GM23338 (cell line): ENCODE measurements around the gene NIF3L1. TPM values are rescaled to one million over a fixed set of nuclear protein-coding genes. Genes with fewer than 3 reads are reported as not detected.

Source experiments
- ATAC-seq: fragments of 200-7000 bp; cut with Tn5 transposase; 3 replicates; pipeline ENCODE4 v1.9.1; 2020
- DNase-seq: peaks from one replicate; pipeline ENCODE4 v3.0.0-alpha.2; 2015; ENCODE audit warnings: low spot score
- H2AFZ ChIP-seq: fragments of 200-600 bp; sonication (generic); 2 replicates; pipeline ENCODE4 v1.8.0; 2016; ENCODE audit warnings: antibody characterized with exemption, mild to moderate bottlenecking, moderate library complexity
- H3F3A ChIP-seq: fragments of 200-600 bp; sonication (generic); replicated peaks from 2 replicates; pipeline ENCODE4 v1.8.0; 2017; ENCODE audit warnings: antibody characterized with exemption, mixed run types, low read depth
- H3K27ac ChIP-seq: fragments of 200-600 bp; sonication (generic); 2 replicates; pipeline ENCODE4 v1.6.1; 2016; ENCODE audit warnings: low read depth
- H3K27me3 ChIP-seq: fragments of 200-600 bp; sonication (generic); 2 replicates; pipeline ENCODE4 v1.8.0; 2016; ENCODE audit warnings: mild to moderate bottlenecking, mixed run types, moderate library complexity; ENCODE audit not compliant: insufficient read depth
- H3K36me3 ChIP-seq: fragments of 200-600 bp; sonication (generic); 2 replicates; pipeline ENCODE4 v1.8.0; 2016; ENCODE audit warnings: mild to moderate bottlenecking; ENCODE audit not compliant: insufficient read depth
- H3K4me1 ChIP-seq: fragments of 200-600 bp; sonication (generic); 2 replicates; pipeline ENCODE4 v1.8.0; 2016; ENCODE audit warnings: mild to moderate bottlenecking, moderate library complexity; ENCODE audit not compliant: insufficient read depth
- H3K4me2 ChIP-seq: fragments of 200-600 bp; sonication (generic); 2 replicates; pipeline ENCODE4 v1.7.1; 2017; ENCODE audit warnings: mixed run types
- H3K4me3 ChIP-seq: fragments of 200-600 bp; sonication (generic); 2 replicates; pipeline ENCODE4 v1.6.1; 2016; ENCODE audit warnings: mixed run types
- H3K79me2 ChIP-seq: fragments of 200-600 bp; sonication (generic); replicated peaks from 2 replicates; pipeline ENCODE4 v1.8.0; 2017; ENCODE audit warnings: mild to moderate bottlenecking; ENCODE audit not compliant: insufficient read depth
- H3K9me2 ChIP-seq: fragments of 200-600 bp; sonication (generic); 2 replicates; pipeline ENCODE4 v1.8.0; 2017; ENCODE audit not compliant: insufficient read depth
- H4K20me1 ChIP-seq: fragments of 200-600 bp; sonication (generic); replicated peaks from 2 replicates; pipeline ENCODE4 v1.8.0; 2017; ENCODE audit warnings: mild to moderate bottlenecking; ENCODE audit not compliant: insufficient read depth
- H3K27ac Mint-ChIP-seq: 2 replicates; pipeline ENCODE4 v1.8.0; 2020; ENCODE audit warnings: inconsistent platforms, mild to moderate bottlenecking, moderate library complexity, mixed read lengths
- H3K27me3 Mint-ChIP-seq: 3 replicates; pipeline ENCODE4 v1.8.0; 2022; ENCODE audit warnings: low read depth, mild to moderate bottlenecking, moderate library complexity, mixed read lengths, inconsistent platforms; ENCODE audit not compliant: insufficient read depth, poor library complexity
- H3K36me3 Mint-ChIP-seq: 3 replicates; pipeline ENCODE4 v1.8.0; 2021; ENCODE audit warnings: low read depth, mild to moderate bottlenecking, inconsistent platforms, moderate library complexity, mixed read lengths
- H3K4me1 Mint-ChIP-seq: 3 replicates; pipeline ENCODE4 v1.8.0; 2020; ENCODE audit warnings: mild to moderate bottlenecking, inconsistent platforms, mixed read lengths
- H3K4me3 Mint-ChIP-seq: 3 replicates; pipeline ENCODE4 v1.8.0; 2021; ENCODE audit warnings: moderate library complexity, mild to moderate bottlenecking, inconsistent platforms, mixed read lengths
- H3K9me3 Mint-ChIP-seq: 3 replicates; pipeline ENCODE4 v1.8.0; 2020; ENCODE audit warnings: moderate library complexity, mild to moderate bottlenecking, inconsistent platforms, mixed read lengths
- CREB1 ChIP-seq: fragments of 250-450 bp; sonication (Bioruptor Pico); IDR thresholded peaks from 2 replicates; pipeline ENCODE4 v1.5.0; 2020; ENCODE audit warnings: low read depth, mild to moderate bottlenecking, moderate library complexity
- ETS1 ChIP-seq: IDR thresholded peaks from 2 replicates; pipeline ENCODE4 v1.6.1; 2016; ENCODE audit warnings: antibody characterized with exemption
- EZH2phosphoT487 ChIP-seq: fragments of 200-600 bp; sonication (generic); IDR thresholded peaks from one replicate; pipeline ENCODE4 v1.8.1; 2018; ENCODE audit warnings: antibody characterized with exemption; ENCODE audit not compliant: unreplicated experiment
- JUNB ChIP-seq: IDR thresholded peaks from one replicate; pipeline ENCODE4 v1.6.1; 2016; ENCODE audit warnings: antibody characterized with exemption; ENCODE audit not compliant: unreplicated experiment
- NANOG ChIP-seq: IDR thresholded peaks from 2 replicates; pipeline ENCODE4 v1.6.1; 2016; ENCODE audit warnings: antibody characterized with exemption, borderline replicate concordance
- POLR2AphosphoS5 ChIP-seq: IDR thresholded peaks from 2 replicates; pipeline ENCODE4 v1.6.1; 2016; ENCODE audit warnings: antibody characterized with exemption, low read depth
- STAT1 ChIP-seq: IDR thresholded peaks from one replicate; pipeline ENCODE4 v1.6.1; 2016; ENCODE audit warnings: antibody characterized with exemption; ENCODE audit not compliant: unreplicated experiment
- ZNF331 ChIP-seq: fragments of 250-450 bp; sonication (Bioruptor Pico); IDR thresholded peaks from 2 replicates; pipeline ENCODE4 v1.5.0; 2020; ENCODE audit warnings: low read depth, mild to moderate bottlenecking, moderate library complexity
- ZNF462 ChIP-seq: fragments of 250-450 bp; sonication (Bioruptor Pico); IDR thresholded peaks from 2 replicates; pipeline ENCODE4 v1.5.0; 2020; ENCODE audit warnings: mild to moderate bottlenecking, moderate library complexity
- polyA plus RNA-seq: library from polyadenylated mRNA; unstranded; fragments of >200 nt; fragmentation: Nextera tagmentation; extraction: Ambion mirVana; gene quantifications from 2 replicates; pipeline ENCODE4 v1.2.1, GENCODE V29; 2016
- total RNA-seq: library from RNA; depleted of rRNA; stranded (reverse); fragments of >200 nt; shearing (Covaris generic); gene quantifications from 2 replicates; pipeline ENCODE4 v1.2.3, GENCODE V29; 2014
- TF ChIP-seq, protein P1 (sequence below), 2 experiments: fragments of 200-600 bp in 1 of 2; sonication (generic) in 1 of 2; conservative IDR thresholded peaks; 2 replicates each; pipeline versions ENCODE4 v1.5.1 to v1.6.1; 2016 to 2017; ENCODE audit warnings: antibody characterized with exemption in 2 of 2, low read depth in 2 of 2, mild to moderate bottlenecking in 2 of 2, moderate library complexity in 1 of 2
- TF ChIP-seq, protein P2 (sequence below): IDR thresholded peaks from one replicate; pipeline ENCODE4 v1.6.1; 2018; ENCODE audit warnings: antibody characterized with exemption; ENCODE audit not compliant: unreplicated experiment

NIF3L1 gene
- total and polyA plus RNA-seq, 2 experiments from 2014 or later = 62.8 to 63.9 TPM

- Histone ChIP-seq H3K4me1 (no peaks in the 10 kb centered on the region), H4K20me1 (no peaks in the 10 kb centered on the region), H3F3A (0 out of 2 replicates have a peak, but pooled peaks cover 3% of the 10 kb centered on the region), H3K4me2 (no peak overlapping the region), H3K9me2 (no peaks in the 10 kb centered on the region), H3K79me2 (no peaks in the 10 kb centered on the region), H2AFZ (no peak overlapping the region), H3K4me3 (no peak overlapping the region), H3K27me3 (no peaks in the 10 kb centered on the region), H3K36me3 (peaks cover 71% of the 10 kb centered on the region), H3K27ac (no peak overlapping the region)
- TF ChIP-seq, protein P1, sequence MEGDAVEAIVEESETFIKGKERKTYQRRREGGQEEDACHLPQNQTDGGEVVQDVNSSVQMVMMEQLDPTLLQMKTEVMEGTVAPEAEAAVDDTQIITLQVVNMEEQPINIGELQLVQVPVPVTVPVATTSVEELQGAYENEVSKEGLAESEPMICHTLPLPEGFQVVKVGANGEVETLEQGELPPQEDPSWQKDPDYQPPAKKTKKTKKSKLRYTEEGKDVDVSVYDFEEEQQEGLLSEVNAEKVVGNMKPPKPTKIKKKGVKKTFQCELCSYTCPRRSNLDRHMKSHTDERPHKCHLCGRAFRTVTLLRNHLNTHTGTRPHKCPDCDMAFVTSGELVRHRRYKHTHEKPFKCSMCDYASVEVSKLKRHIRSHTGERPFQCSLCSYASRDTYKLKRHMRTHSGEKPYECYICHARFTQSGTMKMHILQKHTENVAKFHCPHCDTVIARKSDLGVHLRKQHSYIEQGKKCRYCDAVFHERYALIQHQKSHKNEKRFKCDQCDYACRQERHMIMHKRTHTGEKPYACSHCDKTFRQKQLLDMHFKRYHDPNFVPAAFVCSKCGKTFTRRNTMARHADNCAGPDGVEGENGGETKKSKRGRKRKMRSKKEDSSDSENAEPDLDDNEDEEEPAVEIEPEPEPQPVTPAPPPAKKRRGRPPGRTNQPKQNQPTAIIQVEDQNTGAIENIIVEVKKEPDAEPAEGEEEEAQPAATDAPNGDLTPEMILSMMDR (conservative IDR thresholded peaks at IDR 0.05; ENCODE audit: low read depth in 2 of 2) = no peak
- TF ChIP-seq, protein P2, sequence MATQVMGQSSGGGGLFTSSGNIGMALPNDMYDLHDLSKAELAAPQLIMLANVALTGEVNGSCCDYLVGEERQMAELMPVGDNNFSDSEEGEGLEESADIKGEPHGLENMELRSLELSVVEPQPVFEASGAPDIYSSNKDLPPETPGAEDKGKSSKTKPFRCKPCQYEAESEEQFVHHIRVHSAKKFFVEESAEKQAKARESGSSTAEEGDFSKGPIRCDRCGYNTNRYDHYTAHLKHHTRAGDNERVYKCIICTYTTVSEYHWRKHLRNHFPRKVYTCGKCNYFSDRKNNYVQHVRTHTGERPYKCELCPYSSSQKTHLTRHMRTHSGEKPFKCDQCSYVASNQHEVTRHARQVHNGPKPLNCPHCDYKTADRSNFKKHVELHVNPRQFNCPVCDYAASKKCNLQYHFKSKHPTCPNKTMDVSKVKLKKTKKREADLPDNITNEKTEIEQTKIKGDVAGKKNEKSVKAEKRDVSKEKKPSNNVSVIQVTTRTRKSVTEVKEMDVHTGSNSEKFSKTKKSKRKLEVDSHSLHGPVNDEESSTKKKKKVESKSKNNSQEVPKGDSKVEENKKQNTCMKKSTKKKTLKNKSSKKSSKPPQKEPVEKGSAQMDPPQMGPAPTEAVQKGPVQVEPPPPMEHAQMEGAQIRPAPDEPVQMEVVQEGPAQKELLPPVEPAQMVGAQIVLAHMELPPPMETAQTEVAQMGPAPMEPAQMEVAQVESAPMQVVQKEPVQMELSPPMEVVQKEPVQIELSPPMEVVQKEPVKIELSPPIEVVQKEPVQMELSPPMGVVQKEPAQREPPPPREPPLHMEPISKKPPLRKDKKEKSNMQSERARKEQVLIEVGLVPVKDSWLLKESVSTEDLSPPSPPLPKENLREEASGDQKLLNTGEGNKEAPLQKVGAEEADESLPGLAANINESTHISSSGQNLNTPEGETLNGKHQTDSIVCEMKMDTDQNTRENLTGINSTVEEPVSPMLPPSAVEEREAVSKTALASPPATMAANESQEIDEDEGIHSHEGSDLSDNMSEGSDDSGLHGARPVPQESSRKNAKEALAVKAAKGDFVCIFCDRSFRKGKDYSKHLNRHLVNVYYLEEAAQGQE = no peak
- TF ChIP-seq CREB1 (CRISPR knock-in tag) = no peak
- TF ChIP-seq ZNF462 (CRISPR knock-in tag) = no peak
- TF ChIP-seq NANOG = no peak
- TF ChIP-seq JUNB = no peak
- TF ChIP-seq EZH2phosphoT487 = no peak
- no peak for TF ChIP-seq POLR2AphosphoS5
- TF ChIP-seq ZNF331 (CRISPR knock-in tag) = no peak
- TF ChIP-seq STAT1 = no peak
- TF ChIP-seq ETS1 = no peak
- peaks cover 59% of the 10 kb centered on the region for H3K36me3 Mint-ChIP-seq
- ATAC-seq (no peak), DNase-seq (no peak)
- no peaks in the 10 kb centered on the region for H3K9me3 Mint-ChIP-seq
- H3K4me1 Mint-ChIP-seq = no peaks in the 10 kb centered on the region
- no peaks in the 10 kb centered on the region for H3K27me3 Mint-ChIP-seq
- no peak overlapping the region for H3K4me3 Mint-ChIP-seq
- no peak overlapping the region for H3K27ac Mint-ChIP-seq
These were observed 33.3 kb downstream of the NIF3L1 start for GRCh38 chr2:200922439-200922838.
